ENCODE data around the gene KIAA0232. TPM values are rescaled to one million over a fixed set of nuclear protein-coding genes. Genes with fewer than 3 reads are reported as not detected.
A peak's percentile ranks its signal among the peaks of the same experiment; 100 is the strongest.

KIAA0232 gene
- total and polyA plus RNA-seq, 10 of the 15 experiments (the other 5 are each of a cell fraction or from before 2014, with no cell fraction given) = 2.8 to 15.1 (median 10.8) TPM

GRCh38 chr4:6854098-6854744 lies 71.7 kb downstream of the KIAA0232 start:
- POLR2A ChIA-PET = interaction anchor here (0.8 to 2.1 kb wide), 5 partner anchors 8 to 145 kb away, joined by 3 to 11 read pairs (median 3); no protein-coding TSS in a partner anchor
- Histone ChIP-seq H3K4me2 (ENCODE audit: control insufficient read depth, insufficient read depth) (peak overlapping the region; percentile 23), H3K9me3 (replicated peaks; ENCODE audit: control insufficient read depth, insufficient read depth, low read length) (peaks cover 10% of the 10 kb centered on the region; the same call in 2 of the 3 replicates), H3K79me2 (ENCODE audit: control insufficient read depth, insufficient read depth, low read length) (no peaks in the 10 kb centered on the region), H2AFZ (ENCODE audit: control insufficient read depth, low read depth, low read length) (peak overlapping the region; percentile 0; the same call in 1 of the 2 replicates), H3K27ac (ENCODE audit: control insufficient read depth, insufficient read depth) (peak overlapping the region; percentile 4), H3K36me3 (ENCODE audit: control insufficient read depth in 2 of 2, insufficient read depth in 2 of 2, low read length in 1 of 2) (peaks cover 3 to 5% of the 10 kb centered on the region in 2 experiments; a peak in 3 of 4 replicates), H3K4me3 (no peak overlapping the region), H4K20me1 (ENCODE audit: control insufficient read depth, insufficient read depth) (no peaks in the 10 kb centered on the region), H3K27me3 (replicated peaks in 1 of 2; ENCODE audit: control insufficient read depth in 2 of 2, insufficient read depth in 2 of 2, low read length in 1 of 2) (no peaks in the 10 kb centered on the region), H3K4me1 (ENCODE audit: control insufficient read depth, insufficient read depth, low read length) (peaks cover 18% of the 10 kb centered on the region), H3K9ac (ENCODE audit: control insufficient read depth, insufficient read depth, low read length) (no peak overlapping the region)
- intact Hi-C loops (cut with micrococcal nuclease; ENCODE audit: unreplicated experiment) (loop anchor here (2.0 kb wide), 1 partner anchor 71 kb away; the partner anchor contains the start of gene KIAA0232), in situ Hi-C loops (cut with MboI) (no loop called here)
- FAIRE-seq (no peak), DNase-seq (ENCODE audit: low read depth, low spot score) (peak; percentile 57), ATAC-seq (peak; percentile 67)
- RAD21 ChIA-PET (ENCODE audit: unreplicated experiment) = interaction anchor here (0.9 to 3.4 kb wide), 5 partner anchors 19 to 83 kb away, joined by 3 to 32 read pairs (median 5); partner anchors contain the start of gene KIAA0232
- peak; percentile 18; the same call in 1 of the 2 replicates for TF ChIP-seq ZNF384 (IDR thresholded peaks at IDR 0.05; ENCODE audit: borderline replicate concordance, low read depth, low read length)
- TF ChIP-seq PAX5 (IDR thresholded peaks at IDR 0.05; ENCODE audit: borderline replicate concordance, low read depth, low read length) = peak; percentile 84; the same call in 1 of the 2 replicates
- no peak for TF ChIP-seq JUND (IDR thresholded peaks at IDR 0.05; ENCODE audit: low read depth, low read length)
- no peak for TF ChIP-seq POLR2AphosphoS2 (IDR thresholded peaks at IDR 0.05; ENCODE audit: low read depth, low read length)
- peak; percentile 25; the same call in 1 of the 2 replicates for TF ChIP-seq PKNOX1 (IDR thresholded peaks at IDR 0.05)
- peak; percentile 48; the same call in 1 of the 2 replicates for TF ChIP-seq IKZF1 (conservative IDR thresholded peaks at IDR 0.05)
- TF ChIP-seq ZNF217 (IDR thresholded peaks at IDR 0.05) = no peak
- TF ChIP-seq DPF2 (IDR thresholded peaks at IDR 0.05) = 0 out of 2 replicates have a peak, but pooled peaks have one; percentile 57
- no peak for TF ChIP-seq SREBF1 (IDR thresholded peaks at IDR 0.05; ENCODE audit: low read length)
- TF ChIP-seq ZNF687 (IDR thresholded peaks at IDR 0.05) = peak; percentile 79; the same call in 1 of the 2 replicates
- peak; percentile 94 for TF ChIP-seq SPI1 (IDR thresholded peaks at IDR 0.05; ENCODE audit: borderline replicate concordance, insufficient read depth, low read depth, low read length)
- no peak for TF ChIP-seq HDAC2 (IDR thresholded peaks at IDR 0.05)
- TF ChIP-seq RUNX3 (IDR thresholded peaks at IDR 0.05; ENCODE audit: low read length) = peak; percentile 27
- 0 out of 2 replicates have a peak, but pooled peaks have one; percentile 59 for TF ChIP-seq GATAD2B (conservative IDR thresholded peaks at IDR 0.05; ENCODE audit: low read depth)
- TF ChIP-seq BCL11A (IDR thresholded peaks at IDR 0.05; ENCODE audit: low read depth, low read length) = 0 out of 2 replicates have a peak, but pooled peaks have one; percentile 12
- peak in 1 of 2 experiments; percentile 30; a peak in 1 of 4 replicates for TF ChIP-seq BHLHE40 (IDR thresholded peaks at IDR 0.05; ENCODE audit: borderline replicate concordance in 1 of 2, low read depth in 2 of 2, low read length in 1 of 2)
- TF ChIP-seq IKZF2 (IDR thresholded peaks at IDR 0.05) = peak in 1 of 2 experiments; percentile 26; a peak in 1 of 4 replicates
- TF ChIP-seq MTA2 (IDR thresholded peaks at IDR 0.05; ENCODE audit: low read depth) = peak; percentile 65; the same call in 1 of the 2 replicates
- peak; percentile 10; the same call in 1 of the 3 replicates for TF ChIP-seq POU2F2 (IDR thresholded peaks at IDR 0.05; ENCODE audit: borderline replicate concordance, low read depth, low read length)
- CTCF ChIA-PET = interaction anchor here (0.9 to 2.6 kb wide), 7 partner anchors 15 to 214 kb away, joined by 3 to 13 read pairs (median 4); partner anchors contain the start of gene GRPEL1
- SMC1A ChIA-PET (ENCODE audit: uncharacterized antibody, unreplicated experiment) = interaction anchor here (0.7 to 3.7 kb wide), 10 partner anchors 8 to 135 kb away, joined by 3 to 41 read pairs (median 4); no protein-coding TSS in a partner anchor
- BruUV-seq (replicated peaks) = no TSS peak
- WGBS (ENCODE audit: insufficient coverage, insufficient replicate concordance, low lambda C conversion rate, missing lambda C conversion rate) = 2% methylated on average over 7 of the region's 7 CpGs

All from GM12878 (cell line).